ELR (cell line): ENCODE results near the gene C12orf56.
"Not testable (repeated sequence)": the region's sequence is repeated elsewhere in the genome, so short reads cannot be mapped to it uniquely, and the experiment has no call there.

Source experiments
- DNase-seq: peaks from one replicate; pipeline ENCODE4 v3.0.0-alpha.2; 2015; ENCODE audit warnings: low read depth

The C12orf56 gene

GRCh38 chr12:64385468-64385867 lies 5.1 kb downstream of the C12orf56 start:
- peak; percentile 90 for DNase-seq

- no peak for DNase-seq
Observed at GRCh38 chr12:64385019-64385418, 5.5 kb downstream of the C12orf56 start.

GRCh38 chr12:64383675-64384074 lies 6.9 kb downstream of the C12orf56 start:
- DNase-seq, result no peak

GRCh38 chr12:64362721-64363305 lies 27.7 kb downstream of the C12orf56 start:
- DNase-seq, result no peak

GRCh38 chr12:64361173-64361572 lies 29.4 kb downstream of the C12orf56 start:
- DNase-seq, result not testable (repeated sequence)

- not testable (repeated sequence) for DNase-seq
Observed at GRCh38 chr12:64356209-64356608, 34.3 kb downstream of the C12orf56 start.

- peak; percentile 2 for DNase-seq
Observed at GRCh38 chr12:64352181-64352580, 38.4 kb downstream of the C12orf56 start.

GRCh38 chr12:64351265-64351664 lies 39.3 kb downstream of the C12orf56 start:
- DNase-seq, result no peak

GRCh38 chr12:64347630-64348029 lies 42.9 kb downstream of the C12orf56 start:
- no peak for DNase-seq

- peak; percentile 41 for DNase-seq
Observed at GRCh38 chr12:64344631-64345030, 45.9 kb downstream of the C12orf56 start.

- DNase-seq, result not testable (repeated sequence)
Observed at GRCh38 chr12:64340546-64340945, 50.0 kb downstream of the C12orf56 start.

- no peak for DNase-seq
Observed at GRCh38 chr12:64335886-64336466, 54.6 kb downstream of the C12orf56 start.

- no peak for DNase-seq
Observed at GRCh38 chr12:64332938-64333337, 57.6 kb downstream of the C12orf56 start.

GRCh38 chr12:64332296-64332695 lies 58.3 kb downstream of the C12orf56 start:
- no peak for DNase-seq

- not testable (repeated sequence) for DNase-seq
Observed at GRCh38 chr12:64329031-64329710, 61.4 kb downstream of the C12orf56 start.

GRCh38 chr12:64325055-64325454 lies 65.5 kb downstream of the C12orf56 start:
- no peak for DNase-seq

- no peak for DNase-seq
Observed at GRCh38 chr12:64323476-64324225, 66.9 kb downstream of the C12orf56 start.

GRCh38 chr12:64323006-64323405 lies 67.6 kb downstream of the C12orf56 start:
- no peak for DNase-seq

GRCh38 chr12:64320611-64321010 lies 69.9 kb downstream of the C12orf56 start:
- DNase-seq, result no peak

GRCh38 chr12:64319540-64320225 lies 70.9 kb downstream of the C12orf56 start:
- not testable (repeated sequence) for DNase-seq

GRCh38 chr12:64318605-64319004 lies 72.0 kb downstream of the C12orf56 start:
- peak; percentile 18 for DNase-seq

GRCh38 chr12:64311877-64312276 lies 78.7 kb downstream of the C12orf56 start:
- DNase-seq, result no peak
